Stimulated activated CD8-positive, alpha-beta memory T cell treated with anti-CD3 and anti-CD28 coated beads, Interleukin-2, amount 100 ng/mL, for 1 hour (primary cell): ENCODE measurements around the gene RASAL2.

ENCODE experiments used
- DNase-seq, 2 donors: peaks; one replicate each; pipeline ENCODE4 v3.0.0-alpha.2; 2020; ENCODE audit warnings: low read depth in 2 of 2

RASAL2 gene

DNA sequence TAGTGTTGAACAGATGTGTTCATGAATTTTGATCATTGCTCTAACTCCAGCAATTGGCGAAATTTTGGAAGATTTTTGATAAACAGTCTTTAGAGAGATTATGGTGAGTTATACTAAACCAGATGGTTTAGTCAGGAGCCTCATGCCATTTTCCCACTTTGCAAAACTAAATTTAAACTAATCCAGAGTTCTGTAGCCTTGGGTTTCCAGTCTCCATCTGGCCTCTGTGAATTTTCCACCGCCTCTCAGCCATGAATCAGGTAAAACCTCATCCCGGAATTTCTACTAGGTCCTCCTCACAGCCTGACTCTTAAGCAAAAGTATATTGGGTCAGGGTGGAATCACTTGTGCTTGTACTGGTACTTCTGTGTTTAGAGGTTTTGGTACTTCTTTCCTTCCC, 358.1 kb downstream of the RASAL2 start:
- no peak for DNase-seq

DNA sequence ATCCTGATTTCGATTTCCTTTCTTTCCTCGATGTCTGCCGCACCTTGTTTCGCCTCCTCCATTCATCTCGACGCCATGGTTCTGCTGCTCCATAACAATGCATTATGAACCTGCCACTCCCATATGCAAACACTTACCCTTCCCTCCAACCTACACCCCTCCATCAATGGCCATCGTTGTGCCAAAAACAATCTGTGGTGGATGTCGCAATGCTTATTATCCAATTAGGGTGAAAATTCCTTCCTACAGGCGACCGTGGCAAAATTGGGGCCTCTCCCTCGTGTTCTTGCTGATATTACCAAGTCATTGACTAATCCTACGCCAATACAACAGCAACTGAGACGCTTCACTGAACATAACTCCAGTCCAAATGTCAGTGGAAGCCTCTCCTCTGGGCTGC, 362.6 kb downstream of the RASAL2 start:
- no peak for DNase-seq

DNA sequence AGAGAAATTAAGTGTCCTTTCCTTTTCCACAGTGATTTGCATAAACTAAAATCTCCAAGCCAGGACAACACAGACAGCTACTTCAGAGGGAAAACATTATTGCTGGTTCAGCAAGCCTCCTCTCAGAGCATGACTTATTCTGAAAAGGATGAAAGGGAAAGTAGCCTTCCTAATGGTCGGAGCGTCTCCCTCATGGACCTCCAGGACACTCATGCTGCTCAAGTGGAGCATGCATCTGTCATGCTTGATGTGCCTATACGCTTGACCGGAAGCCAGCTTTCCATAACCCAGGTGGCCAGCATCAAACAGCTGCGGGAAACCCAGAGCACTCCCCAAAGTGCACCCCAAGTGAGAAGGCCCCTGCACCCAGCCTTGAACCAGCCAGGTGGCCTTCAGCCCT, 363.7 kb downstream of the RASAL2 start:
- no peak for DNase-seq

DNA sequence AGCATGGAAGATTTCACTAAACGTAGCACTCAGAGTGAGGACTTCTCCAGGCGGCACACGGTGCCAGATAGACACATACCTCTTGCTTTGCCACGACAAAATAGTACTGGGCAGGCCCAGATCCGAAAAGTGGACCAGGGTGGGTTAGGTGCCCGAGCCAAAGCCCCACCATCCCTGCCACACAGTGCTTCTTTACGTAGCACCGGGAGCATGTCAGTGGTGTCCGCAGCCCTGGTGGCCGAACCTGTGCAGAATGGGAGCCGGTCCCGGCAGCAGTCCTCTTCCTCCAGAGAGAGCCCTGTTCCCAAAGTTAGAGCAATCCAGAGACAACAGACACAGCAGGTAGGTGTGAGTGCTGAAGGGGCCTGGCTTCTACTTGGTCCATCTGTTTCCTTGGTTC, 364.3 kb downstream of the RASAL2 start:
- DNase-seq: no peak

DNA sequence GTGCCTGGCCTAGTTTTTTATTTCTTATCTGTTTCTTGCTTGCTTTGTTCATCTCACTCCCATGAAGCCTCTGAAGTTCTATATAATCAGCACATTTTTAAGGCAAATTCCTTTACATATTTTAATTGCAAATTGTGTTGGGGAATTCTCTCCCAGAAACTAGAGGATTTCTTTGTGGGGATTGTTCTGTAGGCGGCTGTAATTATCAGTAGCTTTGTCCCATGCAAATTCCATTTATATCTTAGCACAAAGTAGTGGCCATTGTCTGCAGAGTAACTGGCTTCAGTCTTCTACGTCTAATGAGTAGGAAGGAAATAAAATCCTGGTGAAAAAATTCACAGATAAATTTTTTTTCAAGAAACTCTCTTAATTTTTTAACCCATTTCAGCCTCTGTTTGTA, 367.2 kb downstream of the RASAL2 start:
- no peak for DNase-seq

DNA sequence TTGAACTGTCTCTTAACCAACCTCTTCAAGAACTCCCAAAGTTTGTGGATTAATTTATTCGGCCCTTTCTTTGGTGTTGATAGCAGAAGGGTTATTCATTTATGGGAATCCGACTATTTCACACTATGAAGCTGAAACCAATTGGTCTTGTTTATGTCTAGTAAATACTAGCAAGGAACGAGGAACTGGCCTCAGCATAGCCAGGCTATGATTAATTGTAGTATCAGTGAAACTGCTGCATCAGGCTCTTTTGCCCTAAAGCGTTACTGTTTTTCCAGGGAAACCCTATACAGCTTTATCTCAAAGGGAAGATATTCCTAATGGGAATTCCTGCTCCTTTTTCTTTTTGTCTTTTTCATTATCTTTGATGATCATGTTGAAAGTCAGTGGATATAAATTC, 367.8 kb downstream of the RASAL2 start:
- DNase-seq: no peak

DNA sequence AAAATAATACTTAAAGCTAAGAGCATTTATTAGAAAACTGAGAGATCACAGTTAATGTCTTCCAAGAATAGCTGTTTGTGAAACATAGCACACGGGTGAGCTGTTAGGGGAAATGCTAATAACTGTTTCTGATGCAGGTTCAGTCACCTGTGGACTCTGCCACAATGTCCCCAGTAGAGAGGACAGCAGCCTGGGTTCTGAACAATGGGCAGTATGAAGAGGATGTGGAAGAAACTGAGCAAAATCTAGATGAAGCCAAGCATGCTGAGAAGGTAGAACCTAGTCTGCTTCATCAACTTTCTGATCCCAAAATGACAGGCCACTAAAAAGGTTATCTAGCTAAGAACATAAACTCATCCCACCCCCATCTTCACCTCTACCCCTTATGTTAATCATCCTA, 370.2 kb downstream of the RASAL2 start:
- no peak for DNase-seq

DNA sequence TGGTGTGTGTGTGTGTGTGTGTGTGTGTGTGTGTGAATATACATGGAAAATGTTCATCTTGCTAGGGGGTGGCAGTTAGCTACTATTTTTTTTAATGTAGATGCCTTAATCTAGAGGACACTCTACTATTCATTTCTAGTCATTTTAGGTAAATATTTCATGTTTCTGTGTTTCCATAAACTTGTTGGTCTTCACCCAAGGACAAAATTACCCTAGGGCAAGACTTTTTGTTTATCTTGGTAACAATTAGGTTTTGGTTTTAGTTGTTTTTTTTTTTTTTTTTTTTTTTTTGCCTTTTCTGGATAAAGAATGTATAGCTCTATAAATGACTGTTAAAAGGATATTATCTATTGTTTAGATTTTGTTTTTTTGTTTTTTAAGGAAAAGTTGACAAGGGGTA, 370.7 kb downstream of the RASAL2 start:
- no peak for DNase-seq

DNA sequence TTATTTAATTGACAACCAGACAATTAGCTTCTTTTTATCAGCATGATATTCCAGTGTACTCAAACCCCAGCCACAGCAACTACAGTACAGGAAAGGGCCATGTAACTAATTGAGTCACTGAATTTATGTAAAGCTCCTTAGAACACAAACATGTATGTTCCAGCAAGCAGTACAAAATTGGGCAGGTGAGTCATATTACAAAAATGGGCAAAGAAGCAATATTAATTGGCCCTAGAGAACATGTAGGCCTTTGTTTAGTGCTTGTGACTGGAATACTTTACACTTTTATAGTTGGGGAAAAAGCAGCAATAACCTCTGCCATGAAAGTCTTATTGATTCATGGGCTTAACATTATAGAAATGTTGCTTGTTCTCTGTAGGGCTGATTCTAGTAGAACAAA, 371.1 kb downstream of the RASAL2 start:
- no peak for DNase-seq

DNA sequence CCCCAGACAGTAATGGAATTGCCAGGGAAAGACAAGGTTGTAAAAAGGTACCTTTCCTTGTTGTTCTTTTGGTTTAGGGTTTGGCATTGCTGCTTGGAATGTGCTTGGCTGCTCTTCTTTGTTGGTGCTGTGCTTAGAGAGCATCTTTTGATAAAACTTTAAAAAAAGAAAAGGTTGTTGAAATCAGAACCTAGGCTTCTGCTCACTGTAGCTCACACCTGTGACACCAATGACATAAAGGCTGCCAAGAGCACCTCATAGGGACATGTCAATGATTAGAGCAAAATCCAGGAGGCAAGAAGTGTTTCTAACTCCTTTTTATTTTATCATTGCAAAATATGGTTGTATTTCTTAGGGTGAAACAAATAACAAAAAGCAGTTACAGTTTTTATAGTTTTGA, 373.9 kb downstream of the RASAL2 start:
- DNase-seq: no peak

DNA sequence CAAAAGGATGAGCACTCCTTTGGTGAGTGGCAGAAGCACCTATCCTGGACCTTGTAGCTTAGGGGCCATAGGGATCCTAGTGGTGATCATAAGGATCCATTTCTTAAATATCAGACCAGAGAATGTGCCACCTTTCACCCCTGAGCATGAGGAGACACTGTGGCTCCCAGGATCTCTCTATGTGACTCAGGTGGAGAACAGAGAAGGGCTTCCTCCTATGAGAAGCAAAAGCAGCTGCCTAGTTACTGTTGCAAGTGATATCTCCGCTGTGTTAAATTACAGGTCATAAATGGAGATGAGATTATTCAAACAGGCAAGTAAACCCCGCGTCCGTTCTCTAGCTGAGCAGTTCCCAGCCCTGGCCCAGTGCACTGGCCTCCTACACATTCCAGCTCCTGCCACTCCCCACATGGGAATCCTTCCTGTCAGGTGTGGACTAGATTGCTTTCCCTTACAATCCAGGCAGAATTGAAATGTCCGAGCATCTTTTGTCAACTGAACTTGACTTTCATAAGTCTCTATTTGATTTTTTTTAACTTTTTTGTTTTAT, 376.6 kb downstream of the RASAL2 start:
- DNase-seq: no peak

DNA sequence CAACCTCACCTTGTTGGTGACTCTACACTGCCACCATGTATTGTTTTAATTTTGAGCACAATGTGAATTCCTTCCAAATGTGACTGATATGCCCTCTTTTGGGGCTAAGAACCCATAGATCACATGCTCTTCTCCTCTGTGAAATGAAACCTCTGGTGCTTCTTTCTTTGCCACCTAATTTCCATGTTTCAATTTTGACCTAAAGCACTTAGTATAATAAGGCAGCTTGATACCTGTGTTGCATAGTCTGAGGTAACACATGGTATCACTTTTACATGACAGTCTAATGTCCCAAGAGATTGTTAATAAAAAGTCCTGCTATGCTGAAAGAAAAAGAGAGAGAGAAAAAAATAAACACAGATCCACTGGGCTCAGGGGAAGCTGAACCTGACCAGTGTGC, 378.6 kb downstream of the RASAL2 start:
- no peak for DNase-seq

DNA sequence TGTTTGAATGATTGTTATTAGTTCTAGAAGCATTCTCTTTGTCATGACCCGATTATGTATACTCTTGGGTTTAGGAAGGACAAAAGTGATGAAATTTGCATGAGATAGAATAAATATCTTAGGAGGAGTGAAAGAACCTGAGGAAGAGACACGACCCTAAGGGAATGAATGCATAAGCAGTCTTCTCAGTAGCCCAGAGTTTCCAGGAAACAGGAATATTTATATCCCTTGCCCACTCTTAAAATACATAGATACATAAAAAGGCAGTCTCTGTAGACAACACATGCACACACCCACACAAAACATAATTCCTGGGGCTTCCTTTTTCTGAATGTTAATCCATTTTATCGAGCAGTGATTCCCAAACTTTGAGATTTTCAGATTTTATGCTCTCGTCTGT, 383.5 kb downstream of the RASAL2 start:
- DNase-seq: no peak

DNA sequence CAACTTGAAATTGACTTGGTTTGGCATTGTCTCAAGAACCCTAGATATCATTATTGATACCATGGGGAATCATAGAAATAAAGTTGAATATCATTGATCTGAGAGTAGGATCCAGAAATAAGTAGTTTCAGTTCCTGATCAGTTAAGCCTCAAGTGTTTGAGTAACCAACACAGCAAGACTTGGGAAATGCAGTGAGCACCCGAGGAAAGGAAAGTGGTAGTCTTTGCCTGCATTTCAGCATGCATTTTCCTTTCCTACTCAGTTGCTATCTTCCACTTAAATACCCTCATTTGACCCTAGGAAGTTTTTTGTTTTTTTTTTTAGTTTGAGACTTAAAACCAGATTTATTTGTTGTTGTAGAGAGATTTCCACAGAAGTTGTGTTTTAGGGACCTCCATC, 383.9 kb downstream of the RASAL2 start:
- no peak for DNase-seq

DNA sequence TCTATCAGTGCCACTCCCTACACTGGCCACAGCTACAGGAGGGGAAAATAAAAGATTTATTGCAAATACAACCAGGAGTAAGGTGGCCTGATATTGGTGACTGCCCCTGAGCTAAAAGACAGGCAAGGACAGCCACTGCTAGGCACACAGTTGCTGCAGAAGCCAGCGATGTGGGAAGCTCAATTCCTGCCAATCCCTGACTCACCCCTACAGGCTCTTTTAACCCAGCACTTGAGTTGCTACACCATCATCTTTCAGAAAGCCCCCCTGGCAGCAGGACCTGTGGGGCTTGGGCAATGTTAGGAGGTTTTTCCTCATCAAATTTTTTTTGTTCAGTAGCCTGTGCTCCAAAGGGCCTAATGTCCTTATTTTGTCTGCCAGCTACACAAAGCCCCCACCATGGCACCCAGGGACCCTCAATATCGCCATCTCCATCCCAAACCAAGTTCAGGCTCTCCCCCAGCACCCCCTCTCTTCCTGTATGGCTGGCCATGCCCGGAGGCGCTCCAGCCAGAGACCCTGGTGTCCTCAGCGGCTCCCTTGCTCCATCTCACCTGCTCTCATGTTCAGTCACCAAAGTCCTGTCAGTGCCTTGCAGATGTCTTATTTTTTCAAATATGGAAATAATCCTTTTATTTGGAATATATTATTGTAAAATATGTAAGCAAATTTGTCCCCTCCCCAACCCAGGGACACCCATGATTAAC, 389.5 kb downstream of the RASAL2 start:
- no peak for DNase-seq

DNA sequence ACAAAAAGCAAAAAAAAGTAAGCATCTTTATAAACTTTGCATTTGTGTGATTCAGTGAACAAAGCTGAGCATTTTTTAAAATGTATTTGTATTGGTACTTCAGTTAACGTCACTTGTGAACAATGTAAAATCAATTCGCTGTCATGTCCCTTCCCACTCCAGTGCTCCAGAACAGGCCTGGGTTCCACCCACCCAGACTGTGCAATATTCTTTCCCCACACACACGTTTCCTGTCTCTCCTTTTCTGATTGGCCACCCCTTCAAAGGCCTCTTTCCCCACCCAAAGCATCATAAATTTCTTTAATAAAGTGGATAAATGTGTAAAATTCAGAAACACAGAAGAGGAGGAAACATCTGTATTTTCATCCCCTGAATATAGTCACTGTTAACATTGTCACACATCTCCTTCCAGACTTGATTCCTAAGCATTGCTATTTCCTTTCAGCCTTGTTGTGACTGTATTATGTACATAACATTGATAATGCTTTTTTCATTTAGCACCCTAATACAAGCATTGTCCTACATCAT, 390.9 kb downstream of the RASAL2 start:
- no peak for DNase-seq

DNA sequence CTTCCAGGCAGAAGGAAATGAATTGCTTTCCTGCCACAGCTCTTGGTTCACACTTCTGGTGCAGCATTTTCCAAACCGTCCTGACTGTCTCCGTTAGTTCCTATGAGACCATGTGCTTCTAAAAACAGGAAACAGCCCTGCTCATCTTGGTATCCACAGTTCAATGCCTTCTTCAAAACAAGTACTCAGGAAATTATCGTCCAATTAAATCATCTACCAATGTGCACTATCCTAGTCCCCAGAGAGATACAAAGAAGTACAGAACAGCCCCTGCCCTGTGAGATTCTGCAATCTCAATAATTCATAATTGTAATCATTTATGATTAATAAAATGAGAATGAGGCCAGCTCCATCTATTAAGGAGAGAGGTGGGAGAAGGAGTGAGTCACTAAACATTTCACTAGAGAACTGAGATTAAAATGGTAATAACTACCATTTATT, 391.7 kb downstream of the RASAL2 start:
- DNase-seq: no peak

DNA sequence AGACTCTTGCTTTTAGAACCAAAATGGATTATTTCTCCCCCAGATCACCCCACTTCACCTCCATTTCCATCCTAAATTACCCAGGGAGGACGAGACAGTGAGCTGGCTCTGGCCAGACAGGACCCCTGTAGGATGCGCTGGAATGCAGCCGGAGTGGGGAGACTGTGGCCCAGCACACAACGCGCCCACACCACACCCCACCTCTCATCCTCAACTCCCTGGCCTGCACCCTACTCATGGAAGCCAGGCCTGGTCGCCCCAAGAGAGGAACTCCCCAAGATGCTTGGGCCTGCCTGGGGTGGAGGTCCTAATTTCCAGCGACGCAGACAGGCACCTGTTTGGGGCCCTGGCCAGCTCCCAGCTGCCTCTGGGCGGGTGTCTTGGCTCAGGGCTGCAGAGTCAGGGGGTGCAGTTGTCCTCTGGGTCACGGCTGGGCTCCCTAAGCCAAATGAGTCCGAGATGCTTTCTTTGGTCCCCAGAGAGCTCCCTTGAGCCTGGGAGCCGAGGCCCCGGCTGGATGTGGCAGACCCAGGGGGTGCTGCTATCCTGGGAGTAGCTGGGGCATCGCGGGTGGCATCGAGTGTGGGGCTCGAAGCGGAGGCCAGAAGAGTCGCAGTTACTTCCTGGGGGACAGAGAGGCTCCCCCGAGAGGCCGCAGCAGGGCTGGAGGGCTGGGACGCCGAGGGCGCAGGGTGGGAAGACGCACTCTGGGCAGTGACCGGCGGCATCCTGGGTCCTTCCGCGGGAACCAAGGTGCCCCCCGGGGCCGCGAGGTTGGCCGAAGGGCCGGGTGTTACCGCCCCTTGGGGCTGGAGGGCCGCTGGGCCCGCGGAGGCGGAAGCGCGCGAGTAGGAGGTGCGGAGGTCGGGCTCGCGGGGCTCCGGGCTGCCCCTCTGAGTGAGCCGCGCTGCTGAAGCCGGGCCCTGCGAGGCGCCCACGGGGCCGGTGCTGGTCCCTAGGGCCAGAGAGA, 392.5 kb downstream of the RASAL2 start:
- DNase-seq: no peak

DNA sequence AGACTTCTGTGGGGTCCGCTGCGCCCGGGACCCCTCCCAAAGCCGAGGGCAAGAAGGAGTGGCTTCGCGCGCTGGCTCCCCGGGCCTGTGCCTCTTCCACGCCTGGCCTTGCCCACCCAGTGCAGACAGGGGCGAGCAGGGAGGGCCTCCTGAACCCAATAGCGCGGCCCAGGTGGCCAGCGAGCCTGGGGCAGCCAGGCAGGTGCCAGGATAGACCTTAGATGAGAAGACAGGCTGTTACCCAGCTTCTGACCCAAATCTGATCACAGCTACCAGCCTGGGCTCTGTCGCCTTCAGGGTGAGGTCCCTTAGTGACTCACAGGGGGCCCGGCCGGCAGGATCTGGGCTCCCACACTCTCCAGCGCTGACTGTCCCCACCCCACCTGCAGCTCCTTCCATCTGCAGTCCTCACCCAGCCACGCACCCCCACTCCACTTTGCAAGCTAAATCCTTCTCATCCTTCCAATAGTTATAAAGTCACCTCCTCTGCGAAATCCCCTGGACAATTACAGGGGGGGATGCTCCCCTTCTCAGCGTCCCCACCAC, 393.2 kb downstream of the RASAL2 start:
- DNase-seq: no peak

DNA sequence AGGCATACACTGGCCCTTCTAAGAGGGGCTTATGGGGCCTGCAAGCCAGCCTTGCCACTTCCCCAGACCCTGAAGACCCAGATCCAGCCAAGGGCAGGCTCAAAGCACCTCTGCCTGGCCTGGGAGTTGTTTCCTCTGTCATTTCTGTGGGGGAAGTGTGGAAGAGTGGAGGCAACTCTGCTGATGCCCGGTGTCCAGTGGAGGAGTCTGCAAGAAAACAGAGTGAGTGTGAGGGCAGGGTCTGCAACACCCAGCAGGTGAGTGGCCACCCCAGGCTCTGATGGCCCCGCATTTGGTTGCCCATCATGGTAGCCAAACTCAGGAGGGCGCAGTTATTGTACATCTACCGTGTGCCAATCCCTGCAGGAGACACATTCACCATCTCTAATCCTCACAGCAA, 394.5 kb downstream of the RASAL2 start:
- no peak for DNase-seq

DNA sequence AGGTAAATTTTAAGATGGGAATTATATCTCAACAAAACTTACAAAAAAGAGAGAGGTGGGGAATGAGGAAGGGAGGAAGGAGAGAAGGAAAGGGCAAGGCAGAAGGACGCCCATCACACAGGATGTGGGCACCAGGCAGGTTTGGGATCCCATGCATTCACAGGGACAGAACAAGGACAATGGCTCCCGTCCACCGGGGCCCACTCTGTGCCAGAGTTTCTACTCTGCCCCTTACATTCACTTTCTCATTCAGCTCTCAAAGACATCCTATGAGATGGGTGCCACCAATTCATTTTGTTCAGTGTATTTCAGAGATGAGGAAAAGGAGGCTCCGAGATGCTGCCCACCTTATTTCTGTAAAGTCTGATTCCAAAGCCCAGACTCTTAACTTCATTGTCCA, 395.5 kb downstream of the RASAL2 start:
- no peak for DNase-seq

DNA sequence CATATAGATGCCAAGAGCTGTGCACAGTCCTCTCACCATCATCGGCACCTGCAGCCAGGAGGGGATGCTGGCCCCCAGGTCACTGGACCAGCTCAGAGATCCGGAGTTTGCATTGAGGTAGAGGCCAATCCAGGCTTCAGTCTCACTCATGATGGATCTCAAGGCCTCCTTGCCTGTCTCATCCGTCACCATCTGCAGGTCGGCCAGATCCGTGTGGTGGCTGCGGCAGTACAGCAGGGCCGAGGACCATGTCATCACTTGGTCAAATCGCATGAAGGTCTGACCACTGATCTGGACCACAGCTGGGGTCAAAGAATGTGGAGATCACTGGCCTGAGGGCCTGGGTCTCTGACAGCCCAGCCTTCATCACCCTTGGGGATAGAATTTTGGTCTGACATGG, 396.2 kb downstream of the RASAL2 start:
- DNase-seq: no peak
